NCI-H2196 treated with DMSO at 0.1 percent for 48 hours (cell line): ENCODE measurements around the gene TGFB1.
"Not testable (repeated sequence)": the region's sequence is repeated elsewhere in the genome, so short reads cannot be mapped to it uniquely, and the experiment has no call there.

Experiments
- DNase-seq: peaks from one replicate; lab custom pipeline; 2025; ENCODE audit not compliant: unreplicated experiment; lab: John Stamatoyannopoulos, UW

Gene TGFB1

GRCh38 chr19:41371119-41371518 is 17.4 kb upstream of the TGFB1 start:
- not testable (repeated sequence) for DNase-seq

- no peak for DNase-seq
These were observed 16.0 kb upstream of the TGFB1 start for GRCh38 chr19:41369769-41370168.

GRCh38 chr19:41367848-41368301 is 14.2 kb upstream of the TGFB1 start:
- no peak for DNase-seq

- no peak for DNase-seq
These were observed 12.4 kb upstream of the TGFB1 start for GRCh38 chr19:41366089-41366488.

GRCh38 chr19:41364524-41365391 is 11.0 kb upstream of the TGFB1 start:
- no peak for DNase-seq

GRCh38 chr19:41363753-41364523 is 10.2 kb upstream of the TGFB1 start, which contains the start of gene B9D2:
Gene B9D2, minus strand, starts transcription at chr19:41364149. Its CDS starts 630 bp downstream, at chr19:41363519.
- peak; percentile 96 for DNase-seq

GRCh38 chr19:41363371-41363752 is 9.6 kb upstream of the TGFB1 start:
- DNase-seq: no peak

- DNase-seq: no peak
These were observed 8.6 kb upstream of the TGFB1 start for GRCh38 chr19:41362143-41362847.

- DNase-seq: no peak
These were observed 6.0 kb upstream of the TGFB1 start for GRCh38 chr19:41359741-41360140.

GRCh38 chr19:41357746-41358145 is 4.0 kb upstream of the TGFB1 start:
- no peak for DNase-seq

GRCh38 chr19:41356984-41357739 is 3.4 kb upstream of the TGFB1 start:
- DNase-seq: no peak

GRCh38 chr19:41355802-41356201 is 2.1 kb upstream of the TGFB1 start:
- DNase-seq: no peak

- no peak for DNase-seq
These were observed 1.3 kb upstream of the TGFB1 start for GRCh38 chr19:41355035-41355434.

GRCh38 chr19:41354343-41354953 is 726 bp upstream of the TGFB1 start:
- no peak for DNase-seq

GRCh38 chr19:41352609-41353465 is 885 bp downstream of the TGFB1 start:
- DNase-seq: no peak

GRCh38 chr19:41352279-41352608 is 1.5 kb downstream of the TGFB1 start:
- no peak for DNase-seq

GRCh38 chr19:41351339-41352245 is 2.1 kb downstream of the TGFB1 start:
- DNase-seq: no peak

GRCh38 chr19:41350735-41351338 is 2.9 kb downstream of the TGFB1 start:
- no peak for DNase-seq
